Mucosa of gallbladder (tissue), 1 donor: Measurements from ENCODE around the gene NRGN. TPM values are rescaled to one million over a fixed set of nuclear protein-coding genes. Genes with fewer than 3 reads are reported as not detected.
"Not testable (repeated sequence)": the region's sequence is repeated elsewhere in the genome, so short reads cannot be mapped to it uniquely, and the experiment has no call there.

Experiments used
- DNase-seq: peaks from one replicate; pipeline ENCODE4 v3.0.0-alpha.2; 2020; ENCODE audit warnings: low spot score
- total RNA-seq: library from RNA; stranded (reverse); gene quantifications from one replicate; pipeline ENCODE4 v1.2.1, GENCODE V29; 2021
- donor health status: DM: no; HTN: no; CAD: no.

The NRGN gene
- total RNA-seq, 1 donor from 2014 or later: 6.1 TPM

- no peak for DNase-seq
Observed at GRCh38 chr11:124757320-124757719, 17.6 kb downstream of the NRGN start.

DNA sequence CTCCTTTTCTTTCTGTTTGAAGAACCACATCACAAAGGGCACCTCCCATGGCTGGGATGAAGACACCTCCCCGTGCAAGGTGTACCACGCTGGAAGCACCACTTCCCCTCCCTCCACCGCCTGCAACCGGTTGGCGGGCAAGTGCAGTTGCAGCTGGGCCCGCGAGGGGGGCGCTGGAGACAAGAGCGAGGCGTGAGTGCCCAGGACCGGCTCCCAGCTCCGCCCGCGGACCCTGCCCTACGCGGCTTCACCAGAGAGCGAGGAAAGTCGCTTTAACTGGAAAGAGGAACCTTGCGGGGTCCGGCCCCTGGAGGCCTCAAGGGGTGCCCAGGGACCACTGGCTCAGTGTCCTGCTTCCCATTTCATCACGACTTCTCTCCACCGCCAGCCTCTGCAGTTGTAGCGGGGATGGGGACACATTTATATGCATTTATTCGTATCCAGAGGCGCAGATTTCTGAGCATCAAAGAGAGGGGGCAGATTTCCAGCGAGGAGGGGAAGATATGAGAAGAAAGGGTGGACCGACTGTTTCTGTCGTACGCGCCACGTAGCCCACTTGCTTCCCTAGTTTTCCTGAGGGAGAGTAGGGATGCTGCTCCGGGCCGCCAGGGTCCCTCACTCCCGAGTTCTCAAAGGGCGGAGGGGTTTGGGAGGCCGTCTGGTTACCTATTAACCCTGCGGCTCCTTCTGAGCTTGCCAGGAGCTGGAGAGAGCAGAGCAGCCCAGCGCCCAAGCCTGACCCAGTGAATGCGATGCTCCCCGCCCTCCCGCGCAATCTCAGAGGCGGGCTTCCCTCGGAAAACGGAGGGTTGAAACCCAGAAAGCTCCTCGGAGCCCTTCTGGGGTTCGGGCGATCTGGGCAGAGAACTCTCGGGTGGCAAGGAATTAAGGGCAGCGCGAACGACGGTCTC, 18.9 kb downstream of the NRGN start:
- peak; percentile 81 for DNase-seq

GRCh38 chr11:124759266-124760204, 19.8 kb downstream of the NRGN start:
- DNase-seq: no peak

GRCh38 chr11:124760205-124760652, 20.5 kb downstream of the NRGN start:
- DNase-seq: no peak

- DNase-seq: no peak
Observed at GRCh38 chr11:124760806-124761205, 21.1 kb downstream of the NRGN start.

- no peak for DNase-seq
Observed at GRCh38 chr11:124761301-124762104, 21.8 kb downstream of the NRGN start.

- DNase-seq: no peak
Observed at GRCh38 chr11:124762105-124762623, 22.4 kb downstream of the NRGN start, which contains the start of gene ESAM. Gene ESAM, minus strand, starts transcription at chr11:124762290. Its CDS starts 136 bp downstream, at chr11:124762154.

DNA sequence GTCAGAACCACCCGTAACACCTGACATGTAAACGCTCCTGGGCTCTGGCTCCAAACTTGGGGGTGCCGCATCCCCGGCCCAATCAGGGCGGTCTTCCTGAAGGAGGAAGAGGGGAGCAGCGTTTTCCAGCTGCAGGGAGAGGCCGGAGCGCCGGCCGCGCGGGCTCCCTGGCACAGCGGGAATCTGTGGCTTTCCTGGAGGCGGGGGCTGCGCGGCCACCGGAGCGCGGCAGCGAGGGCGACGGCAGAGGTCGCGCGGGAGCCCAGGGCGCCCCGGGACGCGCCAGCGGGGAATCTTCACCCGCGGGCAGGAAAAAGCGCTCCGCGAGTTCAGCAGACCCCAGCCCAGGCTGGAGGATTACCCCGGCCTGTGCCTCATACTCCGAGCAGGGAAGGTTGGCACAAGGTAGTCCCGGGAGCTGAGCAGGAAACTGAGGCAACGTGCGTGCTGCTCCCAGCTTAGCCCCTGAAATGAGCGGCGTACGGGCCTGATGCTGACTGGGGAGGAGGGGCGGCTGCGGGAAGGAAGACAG, 22.9 kb downstream of the NRGN start:
- no peak for DNase-seq

DNA sequence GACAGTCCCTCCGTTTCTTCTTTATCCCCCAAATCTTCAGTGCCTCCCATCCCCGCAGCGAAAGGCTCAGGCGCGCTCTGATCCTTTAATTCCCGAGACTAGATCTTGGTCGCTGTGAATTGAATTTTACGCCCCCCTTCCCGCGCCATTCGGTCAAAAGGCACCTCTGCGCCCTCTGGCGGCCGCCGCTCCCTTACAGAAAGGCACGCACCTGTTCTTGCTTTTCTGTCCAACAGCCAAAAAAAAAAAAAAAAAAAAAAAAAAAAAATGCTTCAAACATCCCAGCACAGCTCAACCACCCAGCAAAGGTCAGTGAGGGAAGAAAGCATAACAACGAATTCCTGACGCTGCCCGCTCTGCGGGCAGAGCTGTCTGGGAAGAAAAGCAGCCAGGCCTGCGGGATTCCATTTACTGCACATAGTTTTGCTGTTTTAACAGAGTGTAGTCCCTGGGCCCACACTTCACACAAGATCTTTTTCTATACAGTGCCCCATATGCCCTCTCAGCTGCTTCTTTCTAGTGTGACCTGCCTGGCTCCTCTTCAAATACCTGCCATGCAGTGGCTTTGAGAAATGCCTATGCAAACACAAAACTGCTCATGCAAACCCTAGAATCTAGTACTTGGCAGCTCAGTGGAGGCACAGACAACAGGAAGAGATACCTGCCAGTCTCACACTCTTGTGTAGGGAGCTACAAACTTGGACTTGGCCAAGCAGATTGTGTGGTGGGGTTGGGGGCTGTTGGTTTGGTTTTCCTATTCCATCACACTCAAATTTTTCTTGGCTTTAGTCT, 23.6 kb downstream of the NRGN start:
- peak; percentile 89 for DNase-seq

DNA sequence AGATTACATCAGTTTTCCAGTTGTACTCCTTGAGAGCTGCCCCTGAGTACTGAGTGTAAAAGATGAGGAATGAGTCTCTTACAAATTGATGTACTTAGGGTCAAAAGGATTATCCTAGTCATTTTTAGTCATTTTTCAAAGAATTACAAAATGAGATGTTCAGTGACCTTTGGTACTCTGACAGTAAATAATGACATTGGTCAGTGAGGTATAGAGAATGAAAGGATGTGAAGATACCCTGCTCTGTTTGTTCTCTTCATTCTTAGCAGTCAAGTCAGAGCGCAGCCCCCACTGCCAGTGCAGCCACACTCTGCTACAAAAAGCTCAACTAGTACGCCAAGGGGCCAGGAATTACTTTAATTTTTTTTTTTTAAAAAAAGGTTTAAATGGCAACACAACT, 26.4 kb downstream of the NRGN start:
- DNase-seq: no peak

DNA sequence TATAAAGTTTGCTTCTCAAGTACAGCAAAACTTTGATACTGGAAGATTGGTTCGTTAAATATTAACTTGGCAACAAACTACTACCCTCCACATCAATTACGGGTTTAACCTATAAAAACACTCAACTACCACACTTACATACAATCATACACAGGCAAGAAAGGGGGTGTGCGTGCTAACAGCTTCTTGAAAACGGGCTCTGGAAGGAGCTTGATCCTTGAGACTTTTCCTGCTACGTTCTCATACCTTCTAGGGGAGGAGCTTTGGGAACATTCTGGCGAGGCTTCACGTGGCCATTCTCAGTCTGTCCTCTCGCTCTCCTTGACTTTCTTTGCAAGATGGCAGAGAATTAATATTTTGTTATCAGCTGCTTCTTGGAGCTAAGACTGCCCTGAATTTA, 29.2 kb downstream of the NRGN start:
- DNase-seq: no peak

- no peak for DNase-seq
Observed at GRCh38 chr11:124769806-124770774, 30.3 kb downstream of the NRGN start.

DNA sequence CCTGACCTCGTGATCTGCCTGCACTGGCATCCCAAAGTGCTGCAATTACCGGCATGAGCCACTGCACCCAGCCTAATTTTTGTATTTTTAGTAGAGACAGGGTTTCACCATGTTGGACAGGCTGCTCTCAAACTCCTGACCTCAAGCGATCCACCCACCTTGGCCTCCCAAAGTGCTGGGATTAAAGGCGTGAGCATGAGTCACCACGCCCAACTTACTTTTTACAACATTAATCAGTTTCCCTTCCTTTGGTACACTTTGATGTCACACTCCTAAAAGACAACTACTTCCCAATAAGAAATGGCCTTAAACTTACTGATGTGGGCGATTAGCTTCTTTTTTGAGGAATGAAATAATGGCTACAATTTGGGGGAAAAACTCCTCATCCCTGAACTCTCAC, 31.2 kb downstream of the NRGN start:
- DNase-seq: not testable (repeated sequence)

- no peak for DNase-seq
Observed at GRCh38 chr11:124776865-124777645, 37.3 kb downstream of the NRGN start.

DNA sequence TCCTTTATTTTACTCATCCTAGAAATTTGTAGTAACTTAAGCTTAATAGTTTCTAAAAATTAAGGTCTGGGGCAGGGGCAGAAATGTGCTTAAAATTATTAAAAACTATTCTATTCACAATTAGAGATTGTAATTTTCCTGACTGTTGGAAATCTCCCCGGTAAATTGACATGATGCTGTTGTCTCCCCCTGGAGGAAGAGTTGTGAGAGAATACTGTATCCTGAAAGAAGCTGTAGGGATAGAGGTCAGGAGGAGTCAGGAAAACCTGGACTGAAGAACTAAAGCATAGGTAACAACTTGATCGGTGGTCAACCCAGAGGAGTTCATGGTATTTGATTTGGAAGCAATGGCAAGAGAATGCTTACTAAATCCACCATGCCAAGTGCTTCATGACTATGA, 38.5 kb downstream of the NRGN start:
- DNase-seq: no peak

GRCh38 chr11:124779568-124779967, 39.8 kb downstream of the NRGN start:
- DNase-seq: no peak

DNA sequence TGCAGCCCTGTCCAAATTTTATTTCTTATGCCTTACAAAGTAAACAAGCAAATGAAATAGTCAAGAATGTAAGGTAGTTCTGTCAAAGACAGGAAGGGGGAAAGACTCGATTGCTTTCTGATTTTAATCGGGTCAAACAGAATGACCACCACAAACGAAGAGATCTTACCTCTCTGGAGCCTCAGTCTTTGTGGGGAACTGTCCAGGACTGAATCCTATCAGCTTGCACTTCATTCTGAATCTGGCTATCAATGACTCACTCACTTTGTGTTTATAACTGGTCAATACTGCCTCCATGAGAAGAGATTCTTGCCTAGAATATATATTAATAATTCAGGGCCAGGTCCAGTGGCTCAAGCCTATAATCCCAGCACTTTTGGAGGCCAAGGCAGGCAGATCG, 43.3 kb downstream of the NRGN start:
- DNase-seq: no peak

- no peak for DNase-seq
Observed at GRCh38 chr11:124784051-124784450, 44.3 kb downstream of the NRGN start.
